ENCODE data around the gene SPATS2L. TPM values are rescaled to one million over a fixed set of nuclear protein-coding genes. Genes with fewer than 3 reads are reported as not detected.

The SPATS2L gene
- total and polyA plus RNA-seq, 12 donors = 23.4 to 104 (median 71.8) TPM

DNA sequence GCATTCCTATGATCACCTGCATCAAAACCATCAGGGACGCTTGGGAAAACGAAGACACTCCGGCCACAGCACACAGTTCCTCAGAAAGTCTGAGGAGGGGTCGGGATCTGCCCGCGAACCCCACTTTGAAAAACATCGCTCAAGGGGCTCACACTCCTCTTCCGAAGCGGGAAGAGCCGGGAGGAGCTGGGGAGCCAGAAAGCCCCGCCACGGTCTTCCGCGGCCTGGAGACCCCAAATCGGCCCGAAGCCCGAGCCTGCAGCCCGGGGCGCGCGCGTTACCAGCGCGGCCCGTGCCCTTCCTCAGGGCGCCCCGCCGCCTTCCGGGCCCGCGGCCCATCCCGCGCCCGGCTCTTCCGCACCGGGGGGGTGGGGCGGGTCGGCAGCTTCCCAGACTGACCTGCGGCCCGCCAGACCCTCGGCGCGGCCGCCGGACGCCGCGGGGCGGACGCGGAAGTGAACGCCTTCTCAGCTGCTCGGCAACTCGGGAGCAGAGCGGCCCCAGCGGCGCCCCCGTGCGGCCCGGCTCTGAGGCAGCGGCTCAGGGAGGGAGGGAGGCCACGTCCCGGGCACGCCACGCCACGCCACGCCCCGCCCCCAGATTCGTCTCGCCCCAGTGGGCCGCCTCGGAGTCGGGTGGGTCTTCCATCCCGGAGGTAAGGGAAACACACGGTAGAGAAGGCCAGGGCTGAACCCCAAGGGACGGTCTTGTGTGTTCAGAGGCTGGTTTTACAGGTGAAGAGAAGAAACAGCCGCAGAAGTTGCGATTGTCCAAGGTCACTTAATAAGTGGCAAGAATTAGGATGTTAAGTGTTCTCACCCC lies 203.3 kb downstream of the SPATS2L start, which contains the start of gene KCTD18:
KCTD18 (minus strand) TSS at position 457 of the 822 bp plus-strand sequence. CDS start 3,052 bp downstream, outside the sequence.
- Histone ChIP-seq H3K4me1 (peaks cover 0 to 18% (median 11%) of the 10 kb centered on the region in 9 donors), H3K27me3 (peaks cover 0 to 4% (median 0%) of the 10 kb centered on the region in 7 donors), H3K36me3 (peaks cover 0 to 21% (median 1%) of the 10 kb centered on the region in 9 donors), H3K9me3 (no peaks in the 10 kb centered on the region), H3K27ac (peak within 1 kb of the TSS; percentile 60 to 96 (median 91)), H3K4me3 (peak within 1 kb of the TSS; percentile 64 to 94 (median 82))
- ATAC-seq (peak; percentile 98 to 100 (median 99)), DNase-seq (peak; percentile 92 to 97)
- peak; percentile 76 to 98 (median 87) for TF ChIP-seq CTCF (IDR thresholded peaks at IDR 0.05)
- intact Hi-C loops (cut with DNase I) = loop anchor here in 1 of 10 donors (10.0 kb wide), 1 partner anchor 195 kb away; no protein-coding TSS in a partner anchor
- 1% methylated on average over 74 to 75 of the region's 78 CpGs for WGBS, 2 donors

GRCh38 chr2:200515155-200515554 lies 208.7 kb downstream of the SPATS2L start:
- 2 to 8% methylated on average over 1 of the region's 1 CpG for WGBS, 2 donors
- Histone ChIP-seq H3K4me1 (peaks cover 0 to 7% (median 4%) of the 10 kb centered on the region in 9 donors), H3K27me3 (peaks cover 0 to 4% (median 0%) of the 10 kb centered on the region in 7 donors), H3K36me3 (no peaks in the 10 kb centered on the region), H3K9me3 (peaks cover 0 to 12% (median 0%) of the 10 kb centered on the region in 11 donors), H3K27ac (no peak overlapping the region), H3K4me3 (no peak overlapping the region)
- TF ChIP-seq CTCF (IDR thresholded peaks at IDR 0.05) = no peak
- ATAC-seq = no peak
- intact Hi-C loops (cut with DNase I) = no loop called here
- no peak for DNase-seq

DNA sequence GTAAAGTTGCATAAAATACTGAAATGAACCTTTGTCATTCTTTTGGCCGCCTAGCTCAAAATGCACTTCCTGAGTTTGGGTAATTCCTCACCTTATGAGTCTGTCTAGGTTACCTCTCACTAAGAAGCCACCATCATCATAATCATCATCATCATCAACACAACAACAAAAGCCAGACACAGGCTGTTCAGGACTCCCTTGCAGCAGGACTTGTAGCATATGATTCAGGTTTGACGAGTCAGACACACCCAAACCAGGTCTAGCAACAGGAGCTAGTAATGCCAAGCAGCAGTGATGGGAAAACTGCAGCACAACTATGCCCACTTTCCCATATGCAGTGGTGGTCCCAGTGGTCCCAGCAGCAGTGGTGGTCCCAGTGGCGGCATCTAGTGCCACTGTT lies 216.7 kb downstream of the SPATS2L start:
- no peak for TF ChIP-seq CTCF (IDR thresholded peaks at IDR 0.05)
- intact Hi-C loops (cut with DNase I) = no loop called here
- WGBS, 2 donors = 66 to 75% methylated on average over 3 of the region's 3 CpGs

DNA sequence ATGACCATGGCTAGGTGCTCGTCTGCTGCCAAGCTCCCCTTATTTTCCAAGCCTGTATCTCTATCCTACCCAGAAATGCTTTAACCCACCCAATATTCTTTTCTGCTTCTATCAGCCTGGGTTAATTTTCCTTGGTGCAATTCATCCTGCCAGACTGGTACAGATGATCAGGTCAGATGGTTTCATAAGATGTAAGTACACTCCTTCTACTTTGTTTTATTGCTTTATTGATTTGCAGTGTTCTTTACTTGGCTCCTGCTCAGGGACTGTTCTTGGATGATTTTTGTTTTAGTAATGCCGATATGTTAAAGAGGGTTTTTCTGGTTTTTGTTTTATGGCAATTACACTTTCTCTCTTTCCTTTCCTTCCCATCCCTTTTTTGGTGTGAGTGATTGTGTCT lies 217.1 kb downstream of the SPATS2L start:
- peaks cover 0 to 17% (median 8%) of the 10 kb centered on the region in 9 donors for H3K4me1 ChIP-seq
- no peak for TF ChIP-seq CTCF (IDR thresholded peaks at IDR 0.05)
- 65 to 66% methylated on average over 2 of the region's 2 CpGs for WGBS, 2 donors
- intact Hi-C loops (cut with DNase I) = no loop called here
- no peak for ATAC-seq
- H3K27me3 ChIP-seq = peaks cover 0 to 6% (median 0%) of the 10 kb centered on the region in 7 donors
- no peak for DNase-seq
- no peaks in the 10 kb centered on the region for H3K9me3 ChIP-seq
- H3K27ac ChIP-seq = no peak overlapping the region
- H3K36me3 ChIP-seq = no peaks in the 10 kb centered on the region
- no peak overlapping the region for H3K4me3 ChIP-seq

More for the DNA sequence above, 216.7 kb downstream of the SPATS2L start:
- Histone ChIP-seq H3K4me1 (peaks cover 0 to 17% (median 8%) of the 10 kb centered on the region in 9 donors), H3K4me3 (no peak overlapping the region), H3K27ac (no peak overlapping the region), H3K36me3 (no peaks in the 10 kb centered on the region), H3K27me3 (peaks cover 0 to 6% (median 0%) of the 10 kb centered on the region in 7 donors), H3K9me3 (no peaks in the 10 kb centered on the region)
- no peak for ATAC-seq
- DNase-seq = no peak
